Heart left ventricle (tissue), 13 donors: ENCODE data around the gene CNTN4.

Experiments used
- CTCF ChIP-seq, 12 donors: fragments of 200-600 bp; sonication (generic) in 4 of 12; IDR thresholded peaks; one replicate each; pipeline versions ENCODE4 v1.5.0 to v1.8.0; 2018 to 2022; ENCODE audit warnings: antibody characterized with exemption in 12 of 12, mild to moderate bottlenecking in 5 of 12
- POLR2A ChIP-seq, 2 donors: fragments of 450-650 bp; IDR thresholded peaks; one replicate each; pipeline ENCODE4 v1.6.1; 2017; ENCODE audit warnings: antibody characterized with exemption in 2 of 2, mild to moderate bottlenecking in 2 of 2, moderate library complexity in 2 of 2
- donor health status: ischemic (EF 13 %, LVEDD 7.1; RV severe dilation, severe dysfunction).
- donor health status: DM: no; HTN: yes; CAD: no.
- donor health status: DM: no; HTN: no; CAD: no.
- donor health status: ischemic (EF 25% LVEDD 6.9; RV normal size, moderate dysfunction).
- donor health status: ischemic (EF 25% LVEDD 5.7; RV mildly dilated, moderate dysfunction).
- donor health status: ischemic (EF 35%, LVEDD 5.7; RV mildly dilated, moderate dysfunction).
- donor health status: nonischemic (EF 11% LVEDD 7.7; RV severe dilation, severe dysfunction).
- donor health status: DM: yes; HTN: yes; CAD: no.
- donor health status: PGD.
- donor health status: ischemic (EF 29% LVEDD 5.4; RV normal size, mild dysfunction).
- donor health status: nonischemic (EF 23%, LVEDD 6.1; RV moderate dilation, normal function).

GRCh38 chr3:2645001-2645400 is 546.3 kb downstream of the CNTN4 start:
- TF ChIP-seq POLR2A (IDR thresholded peaks at IDR 0.05) (no peak), CTCF (IDR thresholded peaks at IDR 0.05) (no peak)
